ENCODE data around the gene MAST3.

GRCh38 chr19:18060472-18060871, 37.1 kb upstream of the MAST3 start:
- TF ChIP-seq CEBPB (IDR thresholded peaks at IDR 0.05; ENCODE audit: low read depth), result no peak
- TF ChIP-seq EZH2 (IDR thresholded peaks at IDR 0.05), result no peak
- no peak for TF ChIP-seq CBX3 (IDR thresholded peaks at IDR 0.05; ENCODE audit: low read depth)
- TF ChIP-seq, protein P1, sequence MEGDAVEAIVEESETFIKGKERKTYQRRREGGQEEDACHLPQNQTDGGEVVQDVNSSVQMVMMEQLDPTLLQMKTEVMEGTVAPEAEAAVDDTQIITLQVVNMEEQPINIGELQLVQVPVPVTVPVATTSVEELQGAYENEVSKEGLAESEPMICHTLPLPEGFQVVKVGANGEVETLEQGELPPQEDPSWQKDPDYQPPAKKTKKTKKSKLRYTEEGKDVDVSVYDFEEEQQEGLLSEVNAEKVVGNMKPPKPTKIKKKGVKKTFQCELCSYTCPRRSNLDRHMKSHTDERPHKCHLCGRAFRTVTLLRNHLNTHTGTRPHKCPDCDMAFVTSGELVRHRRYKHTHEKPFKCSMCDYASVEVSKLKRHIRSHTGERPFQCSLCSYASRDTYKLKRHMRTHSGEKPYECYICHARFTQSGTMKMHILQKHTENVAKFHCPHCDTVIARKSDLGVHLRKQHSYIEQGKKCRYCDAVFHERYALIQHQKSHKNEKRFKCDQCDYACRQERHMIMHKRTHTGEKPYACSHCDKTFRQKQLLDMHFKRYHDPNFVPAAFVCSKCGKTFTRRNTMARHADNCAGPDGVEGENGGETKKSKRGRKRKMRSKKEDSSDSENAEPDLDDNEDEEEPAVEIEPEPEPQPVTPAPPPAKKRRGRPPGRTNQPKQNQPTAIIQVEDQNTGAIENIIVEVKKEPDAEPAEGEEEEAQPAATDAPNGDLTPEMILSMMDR (IDR thresholded peaks at IDR 0.05 in 2 of 3, conservative IDR thresholded peaks at IDR 0.05 in 1 of 3; ENCODE audit: borderline replicate concordance in 1 of 3, insufficient read depth in 1 of 3, low read depth in 2 of 3, low read length in 2 of 3), result no peak
- no peak for TF ChIP-seq POLR2A (IDR thresholded peaks at IDR 0.05; ENCODE audit: borderline replicate concordance, extremely low read depth, insufficient read depth, insufficient read length)
- no peak for TF ChIP-seq ZNF274 (IDR thresholded peaks at IDR 0.05; ENCODE audit: low read depth, low read length)
- no peak for TF ChIP-seq RAD21 (IDR thresholded peaks at IDR 0.05; ENCODE audit: low read depth)
- no peak for TF ChIP-seq POLR2AphosphoS5 (IDR thresholded peaks at IDR 0.05; ENCODE audit: low read depth, low read length)
- TF ChIP-seq, protein P2, sequence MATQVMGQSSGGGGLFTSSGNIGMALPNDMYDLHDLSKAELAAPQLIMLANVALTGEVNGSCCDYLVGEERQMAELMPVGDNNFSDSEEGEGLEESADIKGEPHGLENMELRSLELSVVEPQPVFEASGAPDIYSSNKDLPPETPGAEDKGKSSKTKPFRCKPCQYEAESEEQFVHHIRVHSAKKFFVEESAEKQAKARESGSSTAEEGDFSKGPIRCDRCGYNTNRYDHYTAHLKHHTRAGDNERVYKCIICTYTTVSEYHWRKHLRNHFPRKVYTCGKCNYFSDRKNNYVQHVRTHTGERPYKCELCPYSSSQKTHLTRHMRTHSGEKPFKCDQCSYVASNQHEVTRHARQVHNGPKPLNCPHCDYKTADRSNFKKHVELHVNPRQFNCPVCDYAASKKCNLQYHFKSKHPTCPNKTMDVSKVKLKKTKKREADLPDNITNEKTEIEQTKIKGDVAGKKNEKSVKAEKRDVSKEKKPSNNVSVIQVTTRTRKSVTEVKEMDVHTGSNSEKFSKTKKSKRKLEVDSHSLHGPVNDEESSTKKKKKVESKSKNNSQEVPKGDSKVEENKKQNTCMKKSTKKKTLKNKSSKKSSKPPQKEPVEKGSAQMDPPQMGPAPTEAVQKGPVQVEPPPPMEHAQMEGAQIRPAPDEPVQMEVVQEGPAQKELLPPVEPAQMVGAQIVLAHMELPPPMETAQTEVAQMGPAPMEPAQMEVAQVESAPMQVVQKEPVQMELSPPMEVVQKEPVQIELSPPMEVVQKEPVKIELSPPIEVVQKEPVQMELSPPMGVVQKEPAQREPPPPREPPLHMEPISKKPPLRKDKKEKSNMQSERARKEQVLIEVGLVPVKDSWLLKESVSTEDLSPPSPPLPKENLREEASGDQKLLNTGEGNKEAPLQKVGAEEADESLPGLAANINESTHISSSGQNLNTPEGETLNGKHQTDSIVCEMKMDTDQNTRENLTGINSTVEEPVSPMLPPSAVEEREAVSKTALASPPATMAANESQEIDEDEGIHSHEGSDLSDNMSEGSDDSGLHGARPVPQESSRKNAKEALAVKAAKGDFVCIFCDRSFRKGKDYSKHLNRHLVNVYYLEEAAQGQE (IDR thresholded peaks at IDR 0.05; ENCODE audit: low read depth), result no peak
- TF ChIP-seq, protein P3, sequence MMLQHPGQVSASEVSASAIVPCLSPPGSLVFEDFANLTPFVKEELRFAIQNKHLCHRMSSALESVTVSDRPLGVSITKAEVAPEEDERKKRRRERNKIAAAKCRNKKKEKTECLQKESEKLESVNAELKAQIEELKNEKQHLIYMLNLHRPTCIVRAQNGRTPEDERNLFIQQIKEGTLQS (IDR thresholded peaks at IDR 0.05), result no peak
- TF ChIP-seq ZFX (IDR thresholded peaks at IDR 0.05), result no peak
- no peak for TF ChIP-seq SIN3A (IDR thresholded peaks at IDR 0.05; ENCODE audit: low read depth)

Measured in HCT116 (cell line).